Central memory CD8-positive, alpha-beta T cell (primary cell): ENCODE measurements around the gene MATK.

Source experiments
- ATAC-seq: fragments of 150-1000 bp; cut with Tn5 transposase; replicated peaks from 2 replicates; pipeline ENCODE4 v1.10.0; 2022; ENCODE audit warnings: mild to moderate bottlenecking, moderate FRiP score, moderate number of reproducible peaks; ENCODE audit not compliant: poor library complexity, severe bottlenecking; ENCODE audit errors: extremely low read depth
- DNase-seq, 2 donors: peaks; one replicate each; pipeline ENCODE4 v3.0.0; 2021; ENCODE audit warnings: low spot score in 2 of 2
- H3K27ac Mint-ChIP-seq: one replicate; pipeline ENCODE4 v1.8.0; 2022; ENCODE audit warnings: low read depth, mild to moderate bottlenecking, moderate library complexity, mixed read lengths
- H3K27me3 Mint-ChIP-seq: one replicate; pipeline ENCODE4 v1.8.0; 2022; ENCODE audit warnings: mixed read lengths
- H3K36me3 Mint-ChIP-seq: one replicate; pipeline ENCODE4 v1.8.0; 2022; ENCODE audit warnings: mild to moderate bottlenecking, moderate library complexity, mixed read lengths; ENCODE audit not compliant: insufficient read depth
- H3K4me1 Mint-ChIP-seq: one replicate; pipeline ENCODE4 v1.8.0; 2022; ENCODE audit warnings: mixed read lengths
- H3K4me3 Mint-ChIP-seq: one replicate; pipeline ENCODE4 v1.8.0; 2022; ENCODE audit warnings: mild to moderate bottlenecking, moderate library complexity, mixed read lengths
- H3K9me3 Mint-ChIP-seq: one replicate; pipeline ENCODE4 v1.8.0; 2022; ENCODE audit warnings: mixed read lengths

Gene MATK

DNA sequence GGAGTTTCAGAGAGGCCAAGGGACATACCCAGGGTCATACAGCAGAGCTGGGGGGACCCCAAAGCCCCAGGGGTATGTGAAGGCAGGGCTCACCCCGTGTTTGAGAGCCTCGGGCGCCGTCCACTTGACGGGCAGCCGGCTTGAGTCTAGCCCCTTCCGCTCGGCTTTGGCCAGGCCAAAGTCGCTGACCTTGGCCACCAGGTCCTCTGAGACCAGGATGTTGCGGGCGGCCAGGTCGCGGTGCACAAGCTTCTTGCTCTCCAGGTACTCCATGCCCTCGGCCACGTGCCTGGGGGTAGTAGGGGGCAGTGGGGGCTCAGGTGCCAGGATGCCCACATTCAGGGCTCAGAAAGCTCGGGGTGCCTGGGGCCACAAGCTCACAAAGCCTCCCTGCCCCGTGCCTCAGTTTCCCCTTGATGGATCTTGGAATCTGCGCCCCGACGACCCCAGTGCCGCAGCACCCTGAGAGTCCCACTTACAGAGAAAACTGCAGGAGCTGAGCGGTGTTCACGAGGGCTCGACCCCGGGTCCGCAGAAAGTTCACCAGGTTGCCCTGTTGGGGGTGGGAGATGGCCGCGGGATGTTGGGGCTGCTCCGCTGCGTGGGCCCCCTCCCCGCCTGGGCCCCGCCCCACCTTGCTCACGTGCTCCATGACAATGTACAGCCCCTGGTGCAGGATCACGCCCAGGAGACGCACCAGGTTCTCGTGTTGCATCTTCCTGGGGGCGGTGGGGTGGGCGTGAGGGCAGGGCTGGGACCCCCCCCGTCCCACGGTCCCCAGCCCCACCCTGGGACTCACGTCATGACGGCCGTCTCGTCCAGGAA lies 7.1 kb downstream of the MATK start:
- Mint-ChIP-seq H3K27ac (no peak overlapping the region), H3K36me3 (peaks cover 13% of the 10 kb centered on the region), H3K27me3 (no peaks in the 10 kb centered on the region), H3K4me3 (no peak overlapping the region), H3K9me3 (peaks cover 7% of the 10 kb centered on the region), H3K4me1 (peaks cover 16% of the 10 kb centered on the region)
- ATAC-seq (no peak), DNase-seq (no peak)

DNA sequence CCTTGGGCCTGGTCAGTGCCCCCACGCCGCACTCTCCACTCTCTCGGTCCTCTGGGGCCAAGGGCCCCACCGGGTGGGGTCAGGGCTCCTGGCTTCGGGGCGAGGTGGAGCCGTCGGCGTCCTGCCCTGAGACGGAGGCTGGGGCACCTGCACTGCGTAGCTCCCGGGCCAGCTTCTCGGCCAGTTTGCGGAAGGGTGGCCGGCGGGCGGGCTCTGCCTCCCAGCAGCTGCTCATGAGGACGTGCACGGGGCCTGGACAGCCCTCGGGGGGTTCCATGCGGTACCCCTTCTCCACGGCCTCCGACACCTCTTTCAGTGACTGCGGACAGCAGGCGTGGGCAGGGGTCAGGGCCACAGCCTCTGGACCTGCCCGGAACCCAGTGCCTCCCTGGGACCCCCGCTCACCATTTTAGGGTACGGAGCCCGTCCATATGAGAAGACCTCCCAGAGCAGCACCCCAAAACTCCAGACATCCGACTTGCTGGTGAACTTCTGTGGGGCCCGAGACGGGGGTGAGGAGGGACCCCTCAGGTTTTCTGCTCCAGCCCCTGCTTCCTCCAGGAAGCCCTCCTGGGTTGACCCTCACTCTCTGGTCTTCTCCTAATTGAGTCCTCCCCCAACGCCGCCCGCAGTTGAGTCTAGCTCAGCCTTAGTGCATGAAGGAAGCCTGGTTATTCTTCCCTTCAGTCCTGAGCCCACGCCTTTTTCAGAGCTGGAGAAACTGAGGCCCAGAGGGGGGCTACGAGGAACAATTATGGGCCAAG lies 7.9 kb downstream of the MATK start:
- peaks cover 7% of the 10 kb centered on the region for H3K9me3 Mint-ChIP-seq
- no peak overlapping the region for H3K4me3 Mint-ChIP-seq
- DNase-seq (no peak), ATAC-seq (no peak)
- H3K27me3 Mint-ChIP-seq, result no peaks in the 10 kb centered on the region
- peaks cover 22% of the 10 kb centered on the region for H3K4me1 Mint-ChIP-seq
- no peak overlapping the region for H3K27ac Mint-ChIP-seq
- H3K36me3 Mint-ChIP-seq, result peaks cover 9% of the 10 kb centered on the region

DNA sequence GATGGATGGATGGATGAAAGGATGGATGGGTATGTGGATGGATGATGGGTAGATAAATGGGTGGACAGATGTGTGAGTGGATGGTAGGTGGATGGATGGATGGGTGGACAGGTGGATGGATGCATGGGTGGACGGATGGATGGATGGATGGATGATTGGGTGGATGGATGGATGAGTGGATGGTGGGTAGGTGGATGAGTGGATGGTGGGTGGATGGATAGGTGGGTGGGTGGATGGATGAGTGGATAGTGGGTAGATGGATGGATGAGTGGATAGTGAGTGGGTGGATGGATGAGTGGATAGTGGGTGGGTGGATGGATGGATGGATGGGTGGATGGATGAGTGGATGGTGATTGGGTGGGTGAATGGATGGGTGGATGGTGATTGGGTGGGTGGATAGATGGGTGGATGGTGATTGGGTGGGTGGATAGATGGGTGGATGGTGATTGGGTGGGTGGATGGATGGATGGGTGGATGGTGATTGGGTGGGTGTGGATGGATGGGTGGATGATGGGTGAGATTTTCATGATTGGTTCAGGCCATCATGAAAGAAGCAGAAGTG lies 9.6 kb downstream of the MATK start:
- Mint-ChIP-seq H3K36me3 (peaks cover 5% of the 10 kb centered on the region), H3K4me1 (peaks cover 15% of the 10 kb centered on the region), H3K4me3 (no peak overlapping the region), H3K27ac (no peak overlapping the region), H3K27me3 (no peaks in the 10 kb centered on the region), H3K9me3 (no peaks in the 10 kb centered on the region)
- ATAC-seq (no peak), DNase-seq (no peak)

DNA sequence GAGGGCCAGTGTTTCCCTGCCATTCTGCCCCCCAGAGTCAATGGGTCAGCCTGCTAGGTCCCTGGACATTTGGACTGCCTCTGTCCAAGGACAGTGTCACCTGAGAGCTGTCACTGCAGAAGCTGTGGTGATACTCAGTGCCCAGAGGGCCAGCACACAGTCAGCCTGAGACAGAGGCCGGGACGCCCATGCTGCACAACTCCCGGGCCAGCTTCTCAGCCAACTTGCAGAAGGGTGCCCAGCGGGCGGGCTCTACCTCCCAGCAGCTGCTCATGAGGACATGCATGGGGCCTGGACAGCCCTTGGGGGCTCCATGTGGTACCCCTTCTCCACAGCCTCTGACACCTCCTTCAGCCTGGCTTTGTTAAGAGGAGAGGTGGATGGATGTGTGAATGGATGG lies 10.3 kb downstream of the MATK start:
- no peak overlapping the region for H3K4me3 Mint-ChIP-seq
- H3K4me1 Mint-ChIP-seq, result peaks cover 12% of the 10 kb centered on the region
- ATAC-seq (no peak), DNase-seq (no peak)
- H3K9me3 Mint-ChIP-seq, result no peaks in the 10 kb centered on the region
- no peak overlapping the region for H3K27ac Mint-ChIP-seq
- H3K27me3 Mint-ChIP-seq, result no peaks in the 10 kb centered on the region
- H3K36me3 Mint-ChIP-seq, result peaks cover 2% of the 10 kb centered on the region

DNA sequence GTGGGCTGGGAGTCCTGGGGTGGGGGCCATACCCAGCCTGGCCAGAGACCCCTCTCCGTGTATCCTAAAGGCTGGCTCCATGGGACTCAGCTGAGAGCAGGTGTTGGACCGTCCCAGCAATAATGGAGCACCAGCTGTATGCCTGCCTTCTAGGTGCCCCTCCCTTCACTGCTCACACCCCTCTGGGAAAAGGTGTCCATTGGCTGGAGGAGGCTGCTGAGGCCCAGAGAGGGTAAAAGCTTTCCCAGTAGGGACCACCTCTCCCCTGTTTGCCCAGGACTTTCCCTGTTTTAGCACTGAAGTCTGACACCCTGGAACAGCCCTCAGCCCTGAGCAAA lies 10.8 kb downstream of the MATK start:
- no peak for DNase-seq
- ATAC-seq, result no peak
- no peaks in the 10 kb centered on the region for H3K9me3 Mint-ChIP-seq
- H3K27ac Mint-ChIP-seq, result no peak overlapping the region
- H3K4me1 Mint-ChIP-seq, result peaks cover 12% of the 10 kb centered on the region
- H3K27me3 Mint-ChIP-seq, result no peaks in the 10 kb centered on the region
- H3K4me3 Mint-ChIP-seq, result no peak overlapping the region
- peaks cover 2% of the 10 kb centered on the region for H3K36me3 Mint-ChIP-seq

DNA sequence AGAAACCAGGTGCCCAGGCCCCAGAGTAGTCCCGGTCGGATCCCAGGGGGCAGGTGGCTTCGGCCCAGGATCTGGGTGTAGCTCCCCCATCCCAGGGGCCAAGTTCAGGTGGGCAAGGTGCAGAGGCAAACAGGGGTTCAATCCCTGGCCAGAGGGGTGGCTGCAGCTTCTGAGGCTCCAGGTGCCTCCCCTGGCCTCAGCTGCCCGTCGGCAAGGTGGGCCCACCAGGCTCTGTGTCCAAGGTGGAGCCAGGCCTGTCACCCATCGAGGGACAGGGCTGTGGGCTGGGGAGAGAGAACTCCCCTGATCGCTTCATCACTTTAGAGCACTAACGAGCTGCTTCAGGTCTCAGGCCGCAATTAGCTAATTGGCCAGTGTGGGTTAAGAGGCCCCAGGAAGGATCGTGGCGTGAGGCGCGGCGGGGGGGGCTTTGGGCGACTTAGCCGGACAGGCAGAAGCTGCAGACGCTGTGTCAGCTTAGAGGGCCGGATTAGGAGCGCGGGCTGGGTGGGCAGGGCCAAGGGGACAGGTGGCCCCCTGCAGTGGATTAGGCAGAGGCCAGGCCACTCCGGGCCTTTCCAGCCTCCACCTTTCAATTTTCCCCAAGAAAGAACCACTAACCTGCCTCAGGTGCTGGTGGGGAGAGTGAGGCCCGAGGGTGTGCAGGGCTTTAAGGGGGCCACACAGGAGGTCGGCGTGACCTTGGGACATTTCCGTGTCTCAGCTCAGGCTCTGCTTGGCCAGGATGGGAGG lies 11.4 kb downstream of the MATK start:
- H3K4me1 Mint-ChIP-seq, result peaks cover 12% of the 10 kb centered on the region
- H3K27me3 Mint-ChIP-seq, result no peaks in the 10 kb centered on the region
- ATAC-seq, result no peak

DNA sequence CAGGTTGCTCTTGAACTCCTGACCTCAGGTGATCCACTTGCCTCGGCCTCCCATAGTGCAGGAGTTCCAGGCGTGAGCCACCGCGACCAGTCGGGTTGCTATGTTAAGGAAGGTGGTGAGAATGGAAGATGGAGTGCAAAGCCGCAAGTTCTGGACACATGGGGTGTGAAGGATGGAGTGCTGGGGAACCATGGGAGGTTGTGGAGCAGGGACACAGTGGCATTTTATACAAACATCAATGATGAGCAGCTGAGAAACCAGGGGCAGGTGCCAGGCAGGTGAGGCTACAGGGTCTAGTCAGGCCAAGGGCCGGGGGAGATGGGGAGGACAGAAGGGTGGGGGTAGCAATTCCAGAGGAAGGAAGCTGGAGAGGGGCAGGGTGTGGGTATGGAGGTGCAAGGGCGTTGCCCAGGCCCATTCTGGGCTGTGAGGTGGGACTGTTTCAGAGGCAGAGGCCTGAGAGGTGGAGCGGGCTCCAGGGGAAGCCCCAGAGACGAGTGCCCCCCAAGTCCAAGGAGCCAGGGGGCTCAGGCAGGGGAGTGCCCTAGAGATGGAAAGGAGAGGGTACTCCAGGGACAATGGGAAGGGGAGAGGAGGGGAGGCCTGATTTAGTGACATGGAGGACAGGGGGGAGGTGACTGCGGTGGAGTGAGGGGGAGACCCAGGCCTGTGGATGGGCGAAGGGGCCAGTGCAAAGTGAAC lies 12.2 kb downstream of the MATK start:
- Mint-ChIP-seq H3K36me3 (peaks cover 5% of the 10 kb centered on the region), H3K9me3 (no peaks in the 10 kb centered on the region), H3K27ac (peak overlapping the region; percentile 40), H3K4me1 (peaks cover 14% of the 10 kb centered on the region), H3K27me3 (no peaks in the 10 kb centered on the region), H3K4me3 (no peak overlapping the region)
- no peak for DNase-seq
- ATAC-seq, result no peak

More for the DNA sequence above, 11.4 kb downstream of the MATK start:
- H3K27ac Mint-ChIP-seq, result peak overlapping the region; percentile 40
- peaks cover 2% of the 10 kb centered on the region for H3K36me3 Mint-ChIP-seq
- no peak for DNase-seq
- H3K4me3 Mint-ChIP-seq, result no peak overlapping the region
- H3K9me3 Mint-ChIP-seq, result no peaks in the 10 kb centered on the region

DNA sequence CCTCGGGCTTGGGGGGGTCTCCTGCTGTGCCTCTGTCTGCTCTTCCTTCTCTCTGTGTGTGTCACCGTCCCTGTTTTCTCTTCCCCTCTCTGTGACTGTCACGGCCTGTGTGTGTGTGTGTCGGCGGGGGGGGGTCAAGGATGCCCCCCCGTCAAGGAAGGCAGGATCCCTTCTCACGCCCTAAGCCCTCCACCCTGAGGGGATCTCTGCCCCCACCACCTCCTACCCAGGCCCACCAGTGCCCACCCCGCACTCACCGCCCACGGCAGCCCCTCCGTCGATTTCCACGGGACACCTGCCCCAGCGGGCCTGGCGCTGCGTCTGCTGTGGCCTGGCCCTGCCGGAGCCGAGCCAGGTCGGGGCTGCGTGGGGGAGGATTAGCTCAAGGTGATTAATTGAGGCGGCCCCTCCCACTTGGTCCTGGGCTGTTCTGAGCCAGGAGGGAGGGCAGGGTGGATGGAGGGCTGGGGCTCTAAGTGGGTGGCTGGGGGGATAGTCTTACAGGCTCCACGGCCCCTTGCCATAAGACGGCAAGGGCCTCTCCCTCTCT lies 14.2 kb downstream of the MATK start, which contains the start of gene RAX2:
TSS of gene RAX2 (minus strand) at position 323 of the 550 bp plus-strand sequence. CDS start 486 bp downstream, outside the sequence.
- H3K27ac Mint-ChIP-seq, result peak within 1 kb of the TSS; percentile 12

DNA sequence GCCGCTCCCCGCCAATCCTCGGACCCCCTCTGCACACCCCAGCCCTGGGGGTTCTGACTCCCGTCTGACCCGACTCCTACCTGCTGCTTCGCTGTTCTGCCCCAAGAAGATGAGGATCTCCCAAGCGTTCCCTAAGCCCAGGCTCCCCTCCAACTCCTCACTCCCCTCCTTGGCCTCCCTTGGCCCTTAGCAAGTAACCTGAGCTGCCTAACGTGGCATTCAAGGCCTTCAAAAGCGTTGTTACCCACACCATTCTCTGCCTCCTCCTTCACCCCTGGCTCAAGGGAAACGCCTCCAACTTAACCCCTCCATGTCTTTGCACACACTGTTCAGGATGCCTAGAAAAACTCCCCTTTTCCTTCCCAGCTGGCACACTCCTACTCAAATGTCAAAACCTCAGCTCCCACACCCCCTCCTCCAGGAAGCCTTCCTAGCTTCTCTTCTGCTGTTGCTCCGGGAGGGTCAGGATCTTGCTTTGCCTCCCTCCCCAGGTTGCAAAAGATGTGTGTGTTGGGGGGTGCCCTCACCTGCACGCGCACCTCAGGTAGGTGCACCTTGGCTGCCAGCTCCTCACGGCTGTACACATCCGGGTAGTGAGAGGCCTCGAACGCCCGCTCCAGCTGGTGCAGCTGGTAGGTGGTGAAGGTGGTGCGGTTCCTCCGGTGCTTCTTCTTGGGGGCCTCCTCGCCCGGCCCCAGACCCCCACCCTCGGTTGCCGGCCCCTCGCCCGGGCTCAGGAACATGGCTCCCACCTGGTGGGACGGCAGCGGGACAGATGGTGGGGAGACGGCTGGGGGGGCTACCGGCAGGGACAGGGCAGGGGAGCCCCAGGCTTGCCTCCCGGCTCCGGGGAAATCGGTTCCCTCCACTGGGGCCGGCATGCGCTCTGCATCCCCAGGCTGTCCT lies 14.9 kb downstream of the MATK start:
- Mint-ChIP-seq H3K4me1 (peaks cover 23% of the 10 kb centered on the region), H3K27me3 (no peaks in the 10 kb centered on the region), H3K27ac (peak overlapping the region; percentile 12), H3K36me3 (peaks cover 12% of the 10 kb centered on the region), H3K9me3 (no peaks in the 10 kb centered on the region), H3K4me3 (no peak overlapping the region)
- DNase-seq (no peak), ATAC-seq (no peak)

More for the DNA sequence above, 14.2 kb downstream of the MATK start, which contains the start of gene RAX2:
- Mint-ChIP-seq H3K9me3 (no peaks in the 10 kb centered on the region), H3K27me3 (no peaks in the 10 kb centered on the region), H3K4me3 (no peak within 1 kb of the TSS), H3K4me1 (peaks cover 17% of the 10 kb centered on the region), H3K36me3 (peaks cover 7% of the 10 kb centered on the region)
- DNase-seq, result no peak
- no peak for ATAC-seq

DNA sequence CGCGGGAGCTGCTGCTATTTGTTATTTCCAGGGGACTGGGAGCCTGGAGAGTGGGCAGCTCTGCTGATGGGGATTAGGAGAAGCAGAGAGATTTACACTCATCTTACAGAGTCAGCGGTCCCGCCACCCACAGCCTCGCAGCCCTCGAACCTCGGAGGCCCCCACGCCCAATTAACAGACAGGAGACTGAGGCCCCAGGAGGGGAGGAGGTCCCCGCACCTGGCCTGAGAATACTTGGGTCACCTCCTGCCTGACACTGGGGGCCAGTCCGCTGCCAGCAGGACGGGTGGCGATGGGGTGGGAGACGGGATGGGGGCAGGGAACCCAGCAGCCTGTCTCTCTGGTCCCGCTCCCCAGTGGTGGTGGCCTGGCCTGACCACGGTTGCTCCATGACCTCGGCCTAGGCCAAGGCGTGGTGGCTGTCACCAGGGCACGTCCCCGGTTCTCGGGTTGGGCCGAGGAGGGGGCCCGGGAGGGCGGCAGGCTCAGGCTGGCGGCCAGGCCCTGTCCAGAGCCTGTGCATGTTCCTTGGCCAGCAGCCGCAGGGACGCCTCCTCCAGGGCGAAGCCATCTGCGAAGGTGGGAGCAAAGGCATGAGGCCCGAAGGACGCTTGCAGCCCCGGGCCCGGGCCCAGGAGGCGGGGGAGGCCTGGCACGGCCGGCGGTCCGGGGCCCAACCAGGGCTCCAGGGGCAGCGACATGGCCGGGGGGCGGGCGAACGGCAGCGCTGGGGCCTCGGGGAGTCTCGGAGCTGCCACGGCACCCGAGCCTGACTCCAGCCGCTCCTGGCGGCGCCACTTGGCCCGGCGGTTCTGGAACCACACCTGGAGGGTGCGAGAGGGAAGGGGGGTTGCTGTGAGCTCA lies 15.8 kb downstream of the MATK start:
- no peak overlapping the region for H3K27ac Mint-ChIP-seq
- H3K4me3 Mint-ChIP-seq, result no peak overlapping the region
- ATAC-seq (no peak), DNase-seq (no peak)
- H3K27me3 Mint-ChIP-seq, result no peaks in the 10 kb centered on the region
- peaks cover 19% of the 10 kb centered on the region for H3K36me3 Mint-ChIP-seq
- no peaks in the 10 kb centered on the region for H3K9me3 Mint-ChIP-seq
- peaks cover 25% of the 10 kb centered on the region for H3K4me1 Mint-ChIP-seq
